ENCODE measurements around the gene BLOC1S6. TPM values are rescaled to one million over a fixed set of nuclear protein-coding genes. Genes with fewer than 3 reads are reported as not detected.

The BLOC1S6 gene
- total and polyA plus RNA-seq, 9 of the 15 experiments (the other 6 are each of a cell fraction or from before 2014, with no cell fraction given) = 18.2 to 72.4 (median 38.4) TPM

- peaks cover 2 to 14% of the 10 kb centered on the region in 2 experiments; a peak in 3 of 5 replicates for H3K27me3 ChIP-seq (ENCODE audit: control insufficient read depth in 2 of 2, insufficient read depth in 2 of 2, low read length in 2 of 2)
- H3K4me3 ChIP-seq = peak within 1 kb of the TSS; percentile 21; the same call in 1 of the 2 replicates
- POLR2A ChIA-PET = interaction anchor here (1.0 kb wide), 1 partner anchor 19 kb away, joined by 3 read pairs; no protein-coding TSS in a partner anchor
- no peaks in the 10 kb centered on the region for H3K79me2 ChIP-seq (ENCODE audit: control insufficient read depth, insufficient read depth, low read length)
- peaks cover 4 to 12% of the 10 kb centered on the region in 2 experiments; a peak in 3 of 5 replicates for H3K4me1 ChIP-seq (replicated peaks in 1 of 2; ENCODE audit: control insufficient read depth in 2 of 2, insufficient read depth in 2 of 2, low read length in 2 of 2)
- TF ChIP-seq ETV1 (tag; conservative IDR thresholded peaks at IDR 0.05; ENCODE audit: low read depth) (peak; percentile 28; the same call in 1 of the 2 replicates), PML (IDR thresholded peaks at IDR 0.05; ENCODE audit: low read length) (no peak), POLR3G (IDR thresholded peaks at IDR 0.05; ENCODE audit: extremely low read depth, insufficient read length, insufficient replicate concordance) (no peak), RBFOX2 (IDR thresholded peaks at IDR 0.05; ENCODE audit: low read depth, low read length) (0 out of 2 replicates have a peak, but pooled peaks have one; percentile 25), NFIC (IDR thresholded peaks at IDR 0.05) (peak; percentile 74), MAZ (CRISPR knock-in tag; conservative IDR thresholded peaks at IDR 0.05 in 1 of 2, IDR thresholded peaks at IDR 0.05 in 1 of 2) (peak in 1 of 2 experiments; percentile 34; a peak in 1 of 4 replicates)
- TF ChIP-seq, protein P1, sequence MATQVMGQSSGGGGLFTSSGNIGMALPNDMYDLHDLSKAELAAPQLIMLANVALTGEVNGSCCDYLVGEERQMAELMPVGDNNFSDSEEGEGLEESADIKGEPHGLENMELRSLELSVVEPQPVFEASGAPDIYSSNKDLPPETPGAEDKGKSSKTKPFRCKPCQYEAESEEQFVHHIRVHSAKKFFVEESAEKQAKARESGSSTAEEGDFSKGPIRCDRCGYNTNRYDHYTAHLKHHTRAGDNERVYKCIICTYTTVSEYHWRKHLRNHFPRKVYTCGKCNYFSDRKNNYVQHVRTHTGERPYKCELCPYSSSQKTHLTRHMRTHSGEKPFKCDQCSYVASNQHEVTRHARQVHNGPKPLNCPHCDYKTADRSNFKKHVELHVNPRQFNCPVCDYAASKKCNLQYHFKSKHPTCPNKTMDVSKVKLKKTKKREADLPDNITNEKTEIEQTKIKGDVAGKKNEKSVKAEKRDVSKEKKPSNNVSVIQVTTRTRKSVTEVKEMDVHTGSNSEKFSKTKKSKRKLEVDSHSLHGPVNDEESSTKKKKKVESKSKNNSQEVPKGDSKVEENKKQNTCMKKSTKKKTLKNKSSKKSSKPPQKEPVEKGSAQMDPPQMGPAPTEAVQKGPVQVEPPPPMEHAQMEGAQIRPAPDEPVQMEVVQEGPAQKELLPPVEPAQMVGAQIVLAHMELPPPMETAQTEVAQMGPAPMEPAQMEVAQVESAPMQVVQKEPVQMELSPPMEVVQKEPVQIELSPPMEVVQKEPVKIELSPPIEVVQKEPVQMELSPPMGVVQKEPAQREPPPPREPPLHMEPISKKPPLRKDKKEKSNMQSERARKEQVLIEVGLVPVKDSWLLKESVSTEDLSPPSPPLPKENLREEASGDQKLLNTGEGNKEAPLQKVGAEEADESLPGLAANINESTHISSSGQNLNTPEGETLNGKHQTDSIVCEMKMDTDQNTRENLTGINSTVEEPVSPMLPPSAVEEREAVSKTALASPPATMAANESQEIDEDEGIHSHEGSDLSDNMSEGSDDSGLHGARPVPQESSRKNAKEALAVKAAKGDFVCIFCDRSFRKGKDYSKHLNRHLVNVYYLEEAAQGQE (IDR thresholded peaks at IDR 0.05; ENCODE audit: borderline replicate concordance) = no peak
- TF ChIP-seq, protein P1 (CRISPR knock-in tag; IDR thresholded peaks at IDR 0.05; ENCODE audit: low read depth) = 0 out of 2 replicates have a peak, but pooled peaks have one; percentile 45
- TF ChIP-seq, protein P2, sequence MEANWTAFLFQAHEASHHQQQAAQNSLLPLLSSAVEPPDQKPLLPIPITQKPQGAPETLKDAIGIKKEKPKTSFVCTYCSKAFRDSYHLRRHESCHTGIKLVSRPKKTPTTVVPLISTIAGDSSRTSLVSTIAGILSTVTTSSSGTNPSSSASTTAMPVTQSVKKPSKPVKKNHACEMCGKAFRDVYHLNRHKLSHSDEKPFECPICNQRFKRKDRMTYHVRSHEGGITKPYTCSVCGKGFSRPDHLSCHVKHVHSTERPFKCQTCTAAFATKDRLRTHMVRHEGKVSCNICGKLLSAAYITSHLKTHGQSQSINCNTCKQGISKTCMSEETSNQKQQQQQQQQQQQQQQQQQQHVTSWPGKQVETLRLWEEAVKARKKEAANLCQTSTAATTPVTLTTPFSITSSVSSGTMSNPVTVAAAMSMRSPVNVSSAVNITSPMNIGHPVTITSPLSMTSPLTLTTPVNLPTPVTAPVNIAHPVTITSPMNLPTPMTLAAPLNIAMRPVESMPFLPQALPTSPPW (CRISPR knock-in tag; IDR thresholded peaks at IDR 0.05) = peak; percentile 23; the same call in 1 of the 2 replicates
- H3K9ac ChIP-seq (ENCODE audit: insufficient read depth in 1 of 2, low read depth in 2 of 2, low read length in 2 of 2) = peak within 1 kb of the TSS in 1 of 2 experiments; percentile 43; a peak in 2 of 4 replicates
- H3K9me1 ChIP-seq (ENCODE audit: control insufficient read depth, insufficient read depth, low read length) = no peaks in the 10 kb centered on the region
- 16% methylated on average over 42 of the region's 53 CpGs for WGBS (ENCODE audit: insufficient coverage, low coverage, missing lambda C conversion rate)
- BruUV-seq (replicated peaks) = no TSS peak
- DNase-seq (ENCODE audit: extremely low read depth in 1 of 4, low spot score in 3 of 4) (peak in 1 of 4 experiments; percentile 15), FAIRE-seq (no peak), ATAC-seq (peak; percentile 58)
- H3K9me3 ChIP-seq (replicated peaks; ENCODE audit: control insufficient read depth, insufficient read depth, low read depth, low read length) = no peaks in the 10 kb centered on the region
- H3K36me3 ChIP-seq (ENCODE audit: control insufficient read depth, insufficient read depth, low read length) = no peaks in the 10 kb centered on the region
- in situ Hi-C loops (cut with MboI) = no loop called here
- no peaks in the 10 kb centered on the region for H4K20me1 ChIP-seq (replicated peaks; ENCODE audit: control insufficient read depth, insufficient read depth, low read length)
- intact Hi-C loops (cut with micrococcal nuclease) = no loop called here
- H3K27ac ChIP-seq (ENCODE audit: extremely low read depth, low read depth, low read length) = no peak within 1 kb of the TSS
- CTCF ChIA-PET (ENCODE audit: low intra/inter-chr PET ratio) = no interaction called here
- no peak within 1 kb of the TSS; the same call in 1 of the 2 replicates for H2AFZ ChIP-seq (ENCODE audit: low read depth, low read length)
- H3K4me2 ChIP-seq (ENCODE audit: insufficient read depth, low read length) = peak within 1 kb of the TSS; percentile 27; the same call in 1 of the 2 replicates
Observed at GRCh38 chr15:45634432-45635190, 47.4 kb downstream of the BLOC1S6 start, which contains the start of gene SQOR. TSS of gene SQOR (plus strand) at chr15:45635029. CDS start at chr15:45658924, 23,895 bp downstream.

All from K562 (cell line).